UCSD-AML1 (cell line): ENCODE data around the gene ABCA6.

ENCODE experiments used
- DNase-seq: peaks from one replicate; lab custom pipeline; 2025; ENCODE audit not compliant: unreplicated experiment; lab: John Stamatoyannopoulos, UW

ABCA6 gene

GRCh38 chr17:69055334-69055733 is 86.4 kb downstream of the ABCA6 start:
- no peak for DNase-seq

GRCh38 chr17:69050999-69051775 is 90.5 kb downstream of the ABCA6 start:
- DNase-seq: no peak

DNA sequence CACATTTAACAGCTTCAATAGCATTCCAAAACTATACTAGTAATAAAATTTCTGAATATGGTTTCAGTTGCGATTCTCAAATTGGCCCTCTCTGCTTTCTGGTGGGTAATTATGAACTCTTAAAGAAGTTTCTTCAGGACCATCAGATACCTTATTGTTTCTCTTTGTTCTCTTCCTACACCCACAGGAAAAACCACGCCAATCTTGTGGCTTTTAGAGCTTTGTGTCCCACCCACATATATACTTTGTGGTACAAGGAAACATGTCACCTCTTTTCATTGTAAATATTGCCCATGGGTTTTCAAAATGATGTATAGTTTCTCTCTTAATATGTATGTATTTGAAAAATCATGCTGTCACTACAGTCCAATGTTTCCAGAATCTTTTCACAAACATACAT is 93.1 kb downstream of the ABCA6 start:
- no peak for DNase-seq

- peak; percentile 63 for DNase-seq
Measured at GRCh38 chr17:69047368-69048263, 94.1 kb downstream of the ABCA6 start.

- DNase-seq: no peak
Measured at GRCh38 chr17:69046121-69046807, 95.4 kb downstream of the ABCA6 start.

DNA sequence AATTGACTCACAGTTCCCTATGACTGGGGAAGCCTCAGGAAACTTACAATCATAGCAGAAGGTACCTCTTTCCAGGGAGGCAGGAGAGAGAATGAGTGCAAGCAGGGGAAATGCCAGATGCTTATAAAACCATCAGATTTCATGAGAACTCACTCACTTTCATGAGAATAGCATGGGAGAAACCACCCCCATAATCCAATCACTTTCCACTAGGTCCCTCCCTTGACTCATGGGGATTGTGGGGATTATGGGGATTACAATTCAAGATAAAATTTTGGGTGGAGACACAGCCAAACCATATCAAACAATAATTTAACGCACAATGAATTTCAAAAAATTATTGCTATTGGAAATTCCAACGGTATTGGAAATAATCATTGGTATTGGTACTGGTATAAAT is 96.0 kb downstream of the ABCA6 start:
- DNase-seq: no peak

DNA sequence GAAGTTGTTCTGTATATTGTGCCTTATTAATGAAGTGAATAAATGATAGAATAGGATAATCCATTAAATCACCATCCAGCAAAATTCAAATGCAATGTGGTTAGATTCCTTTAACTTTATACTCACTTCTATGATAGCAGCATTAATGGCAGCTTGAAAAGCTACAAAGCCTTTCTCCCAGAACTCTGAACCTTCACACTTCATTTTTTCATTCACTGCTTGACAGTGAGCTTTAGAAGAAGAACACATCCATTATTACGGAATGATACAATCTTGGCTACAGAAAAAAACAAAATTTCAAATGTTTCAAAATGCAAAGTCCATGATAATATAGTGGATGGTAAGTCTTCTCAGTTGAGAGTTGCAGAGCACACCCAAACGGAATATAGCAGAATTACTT is 97.3 kb downstream of the ABCA6 start:
- no peak for DNase-seq

- no peak for DNase-seq
Measured at GRCh38 chr17:69043098-69043734, 98.5 kb downstream of the ABCA6 start.

DNA sequence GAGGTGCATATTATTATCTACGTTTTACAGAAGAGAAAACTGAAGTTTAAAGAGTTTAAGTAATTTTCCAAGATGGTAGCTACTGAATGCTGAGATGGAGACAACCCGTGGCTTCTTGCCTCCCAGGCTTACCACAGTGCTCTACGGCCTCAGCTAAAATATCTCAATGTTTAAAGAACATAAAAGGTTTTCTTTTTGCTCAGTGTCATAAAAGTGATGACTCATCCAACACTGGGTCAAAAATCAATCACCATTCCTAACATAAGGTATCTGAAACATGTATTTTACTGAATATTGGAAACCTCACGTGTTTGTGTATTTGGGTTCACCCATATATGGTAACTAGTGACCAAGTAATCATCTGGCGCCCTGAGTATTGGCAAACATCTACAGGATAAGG is 99.4 kb downstream of the ABCA6 start:
- no peak for DNase-seq

- no peak for DNase-seq
Measured at GRCh38 chr17:69031839-69032238, 109.9 kb downstream of the ABCA6 start.

GRCh38 chr17:69030169-69030568 is 111.5 kb downstream of the ABCA6 start:
- DNase-seq: no peak
